T-helper 1 cell (primary cell): Measurements from ENCODE around the gene BNIP1.

Source experiments
- DNase-seq, 5 donors: peaks; one replicate each; pipeline ENCODE4 v3.0.0-alpha.2; 2012 to 2020

The BNIP1 gene

GRCh38 chr5:173213236-173213933, 69.1 kb downstream of the BNIP1 start:
- DNase-seq: no peak
